CD4-positive, alpha-beta T cell treated with Interleukin-6 at 100 ng/mL for 8 hours (primary cell): ENCODE measurements around the gene PIK3R5.
"Not testable (repeated sequence)": the region's sequence is repeated elsewhere in the genome, so short reads cannot be mapped to it uniquely, and the experiment has no call there.

ENCODE experiments used
- DNase-seq: peaks from one replicate; pipeline ENCODE4 v3.0.0-alpha.2; 2020; ENCODE audit warnings: mixed read lengths, low spot score

PIK3R5 gene

GRCh38 chr17:8965394-8966168, at the start of gene PIK3R5:
Gene PIK3R5 (minus strand): TSS chr17:8965707. CDS start chr17:8911494, 54,213 bp downstream.
- peak; percentile 82 for DNase-seq

GRCh38 chr17:9011001-9011400, 45.5 kb upstream of the PIK3R5 start:
- DNase-seq: no peak

GRCh38 chr17:9009737-9010136, 44.2 kb upstream of the PIK3R5 start:
- no peak for DNase-seq

- no peak for DNase-seq
Measured at GRCh38 chr17:9009096-9009495, 43.6 kb upstream of the PIK3R5 start.

- DNase-seq: no peak
Measured at GRCh38 chr17:9007052-9007714, 41.7 kb upstream of the PIK3R5 start.

GRCh38 chr17:9006175-9006767, 40.8 kb upstream of the PIK3R5 start:
- no peak for DNase-seq

- DNase-seq: no peak
Measured at GRCh38 chr17:9004961-9005285, 39.4 kb upstream of the PIK3R5 start.

- no peak for DNase-seq
Measured at GRCh38 chr17:9004132-9004960, 38.8 kb upstream of the PIK3R5 start.

GRCh38 chr17:9003355-9004131, 38.0 kb upstream of the PIK3R5 start:
- no peak for DNase-seq

- DNase-seq: no peak
Measured at GRCh38 chr17:9002606-9003354, 37.3 kb upstream of the PIK3R5 start.

GRCh38 chr17:9002227-9002605, 36.7 kb upstream of the PIK3R5 start:
- DNase-seq: no peak

GRCh38 chr17:9001559-9001958, 36.1 kb upstream of the PIK3R5 start:
- no peak for DNase-seq

- peak; percentile 81 for DNase-seq
Measured at GRCh38 chr17:8997994-8998628, 32.6 kb upstream of the PIK3R5 start.

GRCh38 chr17:8995711-8996110, 30.2 kb upstream of the PIK3R5 start:
- DNase-seq: no peak

- DNase-seq: peak; percentile 12
Measured at GRCh38 chr17:8994319-8994718, 28.8 kb upstream of the PIK3R5 start.

GRCh38 chr17:8991514-8992285, 26.2 kb upstream of the PIK3R5 start:
- peak; percentile 71 for DNase-seq

- not testable (repeated sequence) for DNase-seq
Measured at GRCh38 chr17:8988263-8988935, 22.9 kb upstream of the PIK3R5 start.

- no peak for DNase-seq
Measured at GRCh38 chr17:8986295-8986694, 20.8 kb upstream of the PIK3R5 start.
